ENCODE data around the gene UACA. TPM values are rescaled to one million over a fixed set of nuclear protein-coding genes. Genes with fewer than 3 reads are reported as not detected.

Gene UACA
- total RNA-seq, 2 experiments from 2014 or later: 2.3 to 3.9 TPM

DNA sequence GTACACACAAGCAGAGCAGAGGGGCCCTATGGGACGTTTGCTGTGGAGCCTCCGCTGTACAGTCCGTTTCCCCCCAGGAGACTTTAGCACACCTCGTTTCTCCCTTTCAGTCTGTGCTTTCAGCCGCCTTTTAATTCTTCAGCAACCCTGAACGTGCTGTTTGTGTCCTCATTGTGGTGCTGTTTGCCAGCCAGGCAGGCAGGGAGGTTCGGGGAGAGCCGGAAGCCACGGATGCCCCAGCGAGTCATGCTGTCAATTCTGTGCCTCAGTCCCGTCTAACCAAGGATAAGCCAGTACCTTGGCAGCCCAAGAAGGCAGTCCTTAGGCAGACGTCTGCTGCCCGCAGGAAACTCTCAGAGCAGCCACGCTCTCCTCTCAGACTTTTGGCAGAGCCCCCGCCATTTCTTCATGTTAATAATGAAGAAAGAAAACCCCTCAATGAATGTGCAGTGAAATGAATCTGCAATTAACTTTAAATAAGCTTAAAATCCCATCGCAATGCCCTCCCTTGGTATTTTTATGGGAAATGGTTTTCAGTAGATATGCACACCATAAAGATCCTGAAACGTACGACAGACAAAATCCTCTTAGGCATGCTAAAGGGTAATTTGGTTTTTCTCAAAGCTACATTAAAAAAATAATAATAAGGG, 158.6 kb downstream of the UACA start:
- no peaks in the 10 kb centered on the region for H3K36me3 Mint-ChIP-seq
- H3K9me3 Mint-ChIP-seq: peaks cover 2% of the 10 kb centered on the region
- no peaks in the 10 kb centered on the region for H3K27me3 Mint-ChIP-seq
- no peak overlapping the region for H3K4me3 Mint-ChIP-seq
- no peak for DNase-seq
- no peaks in the 10 kb centered on the region for H3K4me1 Mint-ChIP-seq
- H3K27ac Mint-ChIP-seq: no peak overlapping the region

Other genes starting within 250 kb of the UACA start
- 1 to 10 TPM in 1 of 2 experiments, under 1 TPM in 1; 0.12 to 1.9 TPM for gene LARP6, start 90.6 kb upstream of the UACA start, total RNA-seq
- under 1 TPM; 0.22 to 0.43 TPM for gene THAP10, start 128.9 kb upstream of the UACA start, total RNA-seq
- gene LRRC49, start 129.3 kb upstream of the UACA start, total RNA-seq: 1 to 10 TPM in 1 of 2 experiments, under 1 TPM in 1; 0.50 to 1.6 TPM

Measured in activated naive CD8-positive, alpha-beta T cell treated with anti-CD3 and anti-CD28 coated beads for 36 hours (primary cell).